ENCODE data around the gene TMEM151B. TPM values are rescaled to one million over a fixed set of nuclear protein-coding genes. Genes with fewer than 3 reads are reported as not detected.

Gene TMEM151B
- total RNA-seq, 2 donors from 2014 or later: 0.22 to 0.51 TPM

DNA sequence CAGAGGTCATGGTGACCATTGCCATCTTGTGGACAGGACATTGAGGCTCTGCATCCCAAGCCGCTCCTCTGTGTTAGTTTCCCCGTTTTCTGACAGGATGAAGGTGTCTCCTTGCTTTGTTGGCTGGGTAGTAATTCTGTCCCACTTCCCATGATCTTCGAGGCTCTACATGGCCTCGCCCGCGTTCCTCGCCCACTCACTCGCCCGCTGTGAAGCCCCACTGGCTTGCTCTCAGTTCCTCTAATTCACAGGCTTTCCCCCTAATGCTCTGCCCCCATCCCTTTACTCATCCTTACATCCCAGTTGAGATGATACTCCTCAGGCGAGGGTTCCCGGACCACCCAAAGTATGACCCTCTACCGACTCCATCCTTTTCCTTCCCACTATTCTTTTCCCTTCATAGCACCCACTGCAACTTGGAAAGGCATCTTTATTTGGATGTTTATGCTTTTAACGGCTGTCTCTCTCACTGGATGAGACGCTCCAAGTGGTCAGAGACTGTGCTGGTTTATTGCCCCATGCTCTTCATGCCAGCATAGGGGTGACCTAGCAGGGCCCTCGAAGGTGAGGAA is 12.4 kb upstream of the TMEM151B start:
- Mint-ChIP-seq H3K27ac (peak overlapping the region; percentile 70), H3K4me3 (peak overlapping the region; percentile 74), H3K4me1 (peaks cover 21% of the 10 kb centered on the region), H3K27me3 (ENCODE audit: insufficient read depth) (no peaks in the 10 kb centered on the region), H3K9me3 (no peaks in the 10 kb centered on the region), H3K36me3 (ENCODE audit: low read depth) (peaks cover 30% of the 10 kb centered on the region)
- H3K4me3 ChIP-seq (ENCODE audit: low read length): peak overlapping the region; percentile 96
- WGBS, 2 experiments (ENCODE audit: insufficient coverage in 1 of 2, insufficient read length in 1 of 2): 47 to 49% methylated on average over 14 to 15 of the region's 15 CpGs
- peaks cover 3% of the 10 kb centered on the region for H3K4me1 ChIP-seq (ENCODE audit: control insufficient read depth, insufficient read depth, low read length)
- DNase-seq: no peak
- H3K36me3 ChIP-seq (ENCODE audit: control insufficient read depth, insufficient read depth, low read length): peaks cover 31% of the 10 kb centered on the region
- H3K9me3 ChIP-seq (ENCODE audit: control insufficient read depth, low read length): no peaks in the 10 kb centered on the region
- TF ChIP-seq, protein P1, sequence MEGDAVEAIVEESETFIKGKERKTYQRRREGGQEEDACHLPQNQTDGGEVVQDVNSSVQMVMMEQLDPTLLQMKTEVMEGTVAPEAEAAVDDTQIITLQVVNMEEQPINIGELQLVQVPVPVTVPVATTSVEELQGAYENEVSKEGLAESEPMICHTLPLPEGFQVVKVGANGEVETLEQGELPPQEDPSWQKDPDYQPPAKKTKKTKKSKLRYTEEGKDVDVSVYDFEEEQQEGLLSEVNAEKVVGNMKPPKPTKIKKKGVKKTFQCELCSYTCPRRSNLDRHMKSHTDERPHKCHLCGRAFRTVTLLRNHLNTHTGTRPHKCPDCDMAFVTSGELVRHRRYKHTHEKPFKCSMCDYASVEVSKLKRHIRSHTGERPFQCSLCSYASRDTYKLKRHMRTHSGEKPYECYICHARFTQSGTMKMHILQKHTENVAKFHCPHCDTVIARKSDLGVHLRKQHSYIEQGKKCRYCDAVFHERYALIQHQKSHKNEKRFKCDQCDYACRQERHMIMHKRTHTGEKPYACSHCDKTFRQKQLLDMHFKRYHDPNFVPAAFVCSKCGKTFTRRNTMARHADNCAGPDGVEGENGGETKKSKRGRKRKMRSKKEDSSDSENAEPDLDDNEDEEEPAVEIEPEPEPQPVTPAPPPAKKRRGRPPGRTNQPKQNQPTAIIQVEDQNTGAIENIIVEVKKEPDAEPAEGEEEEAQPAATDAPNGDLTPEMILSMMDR (conservative IDR thresholded peaks at IDR 0.05): peak; percentile 3
- H3K9ac ChIP-seq (ENCODE audit: extremely low read depth, low read length, poor library complexity, severe bottlenecking): no peak overlapping the region
- H3K27me3 ChIP-seq (ENCODE audit: control insufficient read depth, insufficient read depth, low read length, poor library complexity, severe bottlenecking): no peaks in the 10 kb centered on the region
- H3K27ac ChIP-seq (ENCODE audit: low read depth, low read length): peak overlapping the region; percentile 33

DNA sequence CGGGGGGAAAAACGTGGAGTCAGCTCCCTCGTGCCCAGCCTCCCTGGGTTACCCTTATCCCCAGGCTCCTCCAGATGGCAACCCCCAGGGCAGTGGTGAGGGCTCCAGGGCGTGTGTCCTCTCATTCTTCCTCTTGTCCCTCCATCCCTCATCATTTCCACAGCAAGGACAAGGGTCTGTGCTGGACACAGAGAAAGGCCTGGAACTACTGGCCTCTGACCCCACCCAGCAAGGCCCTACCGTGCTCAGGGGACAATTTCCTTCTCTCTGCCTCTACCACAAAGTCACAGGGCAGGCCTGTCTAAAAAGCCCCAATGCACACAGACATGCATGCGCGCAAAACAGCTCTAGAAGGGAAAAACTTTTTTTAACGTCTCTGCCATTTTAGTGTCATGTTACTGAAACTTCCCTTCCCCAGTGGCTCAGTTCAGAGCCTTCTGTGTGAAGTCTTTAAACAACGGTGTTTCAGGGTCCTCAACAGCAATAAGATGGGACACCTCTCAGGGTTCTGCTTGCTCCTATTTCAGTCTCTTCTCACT is 11.9 kb upstream of the TMEM151B start:
- DNase-seq: no peak
- no peak overlapping the region for H3K9ac ChIP-seq (ENCODE audit: extremely low read depth, low read length, poor library complexity, severe bottlenecking)
- Mint-ChIP-seq H3K36me3 (ENCODE audit: low read depth) (peaks cover 25% of the 10 kb centered on the region), H3K4me1 (peaks cover 26% of the 10 kb centered on the region), H3K4me3 (peak overlapping the region; percentile 74), H3K27ac (no peak overlapping the region), H3K27me3 (ENCODE audit: insufficient read depth) (peaks cover 1% of the 10 kb centered on the region), H3K9me3 (no peaks in the 10 kb centered on the region)
- H3K36me3 ChIP-seq (ENCODE audit: control insufficient read depth, insufficient read depth, low read length): peaks cover 25% of the 10 kb centered on the region
- H3K4me1 ChIP-seq (ENCODE audit: control insufficient read depth, insufficient read depth, low read length): peaks cover 3% of the 10 kb centered on the region
- no peaks in the 10 kb centered on the region for H3K27me3 ChIP-seq (ENCODE audit: control insufficient read depth, insufficient read depth, low read length, poor library complexity, severe bottlenecking)
- H3K4me3 ChIP-seq (ENCODE audit: low read length): no peak overlapping the region
- H3K9me3 ChIP-seq (ENCODE audit: control insufficient read depth, low read length): no peaks in the 10 kb centered on the region
- no peak overlapping the region for H3K27ac ChIP-seq (ENCODE audit: low read depth, low read length)
- TF ChIP-seq, protein P1 (conservative IDR thresholded peaks at IDR 0.05): no peak
- 83 to 88% methylated on average over 6 to 9 of the region's 9 CpGs for WGBS, 2 experiments (ENCODE audit: insufficient coverage in 1 of 2, insufficient read length in 1 of 2)

GRCh38 chr6:44258921-44259320 is 11.3 kb upstream of the TMEM151B start:
- no peaks in the 10 kb centered on the region for H3K27me3 ChIP-seq (ENCODE audit: control insufficient read depth, insufficient read depth, low read length, poor library complexity, severe bottlenecking)
- no peak overlapping the region for H3K9ac ChIP-seq (ENCODE audit: extremely low read depth, low read length, poor library complexity, severe bottlenecking)
- H3K27ac Mint-ChIP-seq: no peak overlapping the region

More at GRCh38 chr6:44258921-44259320, 11.3 kb upstream of the TMEM151B start:
- no peaks in the 10 kb centered on the region for H3K9me3 Mint-ChIP-seq
- H3K27ac ChIP-seq (ENCODE audit: low read depth, low read length): no peak overlapping the region
- no peak overlapping the region for H3K4me3 Mint-ChIP-seq
- no peaks in the 10 kb centered on the region for H3K9me3 ChIP-seq (ENCODE audit: control insufficient read depth, low read length)
- peaks cover 2% of the 10 kb centered on the region for H3K27me3 Mint-ChIP-seq (ENCODE audit: insufficient read depth)
- peaks cover 32% of the 10 kb centered on the region for H3K4me1 Mint-ChIP-seq
- H3K4me1 ChIP-seq (ENCODE audit: control insufficient read depth, insufficient read depth, low read length): peaks cover 3% of the 10 kb centered on the region
- H3K4me3 ChIP-seq (ENCODE audit: low read length): no peak overlapping the region
- 93 to 100% methylated on average over 3 of the region's 3 CpGs for WGBS, 2 experiments (ENCODE audit: insufficient coverage in 1 of 2, insufficient read length in 1 of 2)
- no peak for DNase-seq
- TF ChIP-seq, protein P1 (conservative IDR thresholded peaks at IDR 0.05): no peak
- peaks cover 20% of the 10 kb centered on the region for H3K36me3 ChIP-seq (ENCODE audit: control insufficient read depth, insufficient read depth, low read length)
- peaks cover 20% of the 10 kb centered on the region for H3K36me3 Mint-ChIP-seq (ENCODE audit: low read depth)
